ENCODE results near the gene ASAP2.

Gene ASAP2

GRCh38 chr2:9268301-9269080 is 61.9 kb downstream of the ASAP2 start:
- no peaks in the 10 kb centered on the region for H3K9me3 ChIP-seq (ENCODE audit: control insufficient read depth in 2 of 2, low read length in 2 of 2)
- no peaks in the 10 kb centered on the region for H3K36me3 ChIP-seq (ENCODE audit: control insufficient read depth in 2 of 2, insufficient read depth in 2 of 2, low read length in 2 of 2)
- H3K27ac ChIP-seq (ENCODE audit: low read length), result no peak overlapping the region
- H3K27me3 ChIP-seq (ENCODE audit: control insufficient read depth in 1 of 2, insufficient read depth in 2 of 2, low read length in 2 of 2), result no peaks in the 10 kb centered on the region
- H3K9ac ChIP-seq (ENCODE audit: low read length in 2 of 2), result no peak overlapping the region
- H3K4me3 ChIP-seq (ENCODE audit: low read length in 2 of 2), result no peak overlapping the region
- peaks cover 2% of the 10 kb centered on the region for H3K4me1 ChIP-seq (ENCODE audit: control insufficient read depth, insufficient read depth, low read length)

DNA sequence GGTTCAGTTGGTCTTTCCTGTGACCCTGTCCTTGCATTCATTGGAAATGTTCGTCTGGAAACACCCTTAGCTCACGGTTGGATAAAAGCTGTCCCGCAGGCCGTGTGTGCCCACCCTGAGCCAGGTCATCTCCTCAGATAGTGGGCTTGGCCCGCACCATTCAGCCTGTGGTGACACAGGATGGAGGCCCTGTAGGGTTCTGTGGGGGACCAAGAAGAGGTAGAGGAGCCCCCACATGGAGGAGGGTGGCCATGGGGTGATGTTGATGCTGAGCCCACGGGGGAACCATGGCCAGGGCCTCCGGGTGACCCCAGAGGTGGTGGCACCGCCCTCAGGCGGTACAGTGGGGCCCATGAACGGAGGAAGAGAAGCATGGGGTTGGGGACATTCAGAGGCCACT is 62.7 kb downstream of the ASAP2 start:
- no peak overlapping the region for H3K9ac ChIP-seq (ENCODE audit: low read length in 2 of 2)
- H3K36me3 ChIP-seq (ENCODE audit: control insufficient read depth in 2 of 2, insufficient read depth in 2 of 2, low read length in 2 of 2), result no peaks in the 10 kb centered on the region
- H3K9me3 ChIP-seq (ENCODE audit: control insufficient read depth in 2 of 2, low read length in 2 of 2), result no peaks in the 10 kb centered on the region
- no peak overlapping the region for H3K4me3 ChIP-seq (ENCODE audit: low read length in 2 of 2)
- H3K4me1 ChIP-seq (ENCODE audit: control insufficient read depth, insufficient read depth, low read length), result no peaks in the 10 kb centered on the region
- H3K27me3 ChIP-seq (ENCODE audit: control insufficient read depth in 1 of 2, insufficient read depth in 2 of 2, low read length in 2 of 2), result no peaks in the 10 kb centered on the region
- H3K27ac ChIP-seq (ENCODE audit: low read length), result no peak overlapping the region

GRCh38 chr2:9269695-9270360 is 63.2 kb downstream of the ASAP2 start:
- no peaks in the 10 kb centered on the region for H3K4me1 ChIP-seq (ENCODE audit: control insufficient read depth, insufficient read depth, low read length)

DNA sequence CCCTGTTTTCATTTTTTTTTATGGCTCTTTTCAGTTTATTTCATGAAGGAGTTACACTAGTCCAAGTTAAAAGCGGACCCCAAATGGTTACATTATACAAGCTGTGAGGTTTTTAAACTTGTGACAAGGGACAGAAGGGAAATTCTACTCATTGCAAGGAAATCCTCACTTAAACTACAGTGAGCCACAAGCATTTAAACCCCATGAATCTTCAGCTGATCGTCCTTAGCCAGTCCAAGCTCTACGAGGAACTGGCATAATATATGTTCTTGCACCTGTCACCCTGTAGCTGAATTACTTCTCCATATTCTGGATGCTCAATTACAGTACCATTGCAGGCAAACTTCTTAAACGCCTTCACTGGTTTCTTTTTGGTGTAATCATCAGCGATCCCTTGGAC is 64.5 kb downstream of the ASAP2 start:
- H3K9me3 ChIP-seq (ENCODE audit: control insufficient read depth in 2 of 2, low read length in 2 of 2), result no peaks in the 10 kb centered on the region
- H3K4me3 ChIP-seq (ENCODE audit: low read length in 2 of 2), result no peak overlapping the region
- no peaks in the 10 kb centered on the region for H3K36me3 ChIP-seq (ENCODE audit: control insufficient read depth in 2 of 2, insufficient read depth in 2 of 2, low read length in 2 of 2)
- H3K27ac ChIP-seq (ENCODE audit: low read length), result no peak overlapping the region
- H3K4me1 ChIP-seq (ENCODE audit: control insufficient read depth, insufficient read depth, low read length), result peaks cover 3% of the 10 kb centered on the region
- no peaks in the 10 kb centered on the region for H3K27me3 ChIP-seq (ENCODE audit: control insufficient read depth in 1 of 2, insufficient read depth in 2 of 2, low read length in 2 of 2)
- H3K9ac ChIP-seq (ENCODE audit: low read length in 2 of 2), result no peak overlapping the region

More at GRCh38 chr2:9269695-9270360, 63.2 kb downstream of the ASAP2 start:
- Histone ChIP-seq H3K36me3 (ENCODE audit: control insufficient read depth in 2 of 2, insufficient read depth in 2 of 2, low read length in 2 of 2) (no peaks in the 10 kb centered on the region), H3K27me3 (ENCODE audit: control insufficient read depth in 1 of 2, insufficient read depth in 2 of 2, low read length in 2 of 2) (no peaks in the 10 kb centered on the region), H3K27ac (ENCODE audit: low read length) (no peak overlapping the region), H3K4me3 (ENCODE audit: low read length in 2 of 2) (no peak overlapping the region), H3K9ac (ENCODE audit: low read length in 2 of 2) (no peak overlapping the region), H3K9me3 (ENCODE audit: control insufficient read depth in 2 of 2, low read length in 2 of 2) (no peaks in the 10 kb centered on the region)

DNA sequence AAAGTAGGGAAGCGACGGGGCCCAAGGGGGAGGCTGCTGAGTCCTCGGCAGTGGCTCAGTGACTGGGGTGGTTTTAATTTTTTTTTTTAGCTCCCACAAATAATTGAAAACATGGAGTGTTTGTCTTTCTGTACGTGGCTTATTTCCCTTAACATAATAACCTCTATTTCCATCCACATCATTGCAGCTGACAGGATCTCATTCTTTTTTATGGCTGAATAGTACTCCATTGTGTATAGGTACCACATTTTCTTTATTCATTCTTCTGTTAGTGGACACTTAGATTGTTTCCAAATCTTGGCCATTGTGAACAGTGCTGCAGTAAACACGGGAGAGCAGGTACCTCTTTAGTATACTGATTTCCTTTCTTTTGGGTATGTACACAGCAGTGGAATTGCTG is 65.1 kb downstream of the ASAP2 start:
- no peaks in the 10 kb centered on the region for H3K9me3 ChIP-seq (ENCODE audit: control insufficient read depth in 2 of 2, low read length in 2 of 2)
- no peak overlapping the region for H3K27ac ChIP-seq (ENCODE audit: low read length)
- no peak overlapping the region for H3K9ac ChIP-seq (ENCODE audit: low read length in 2 of 2)
- no peak overlapping the region for H3K4me3 ChIP-seq (ENCODE audit: low read length in 2 of 2)
- no peaks in the 10 kb centered on the region for H3K27me3 ChIP-seq (ENCODE audit: control insufficient read depth in 1 of 2, insufficient read depth in 2 of 2, low read length in 2 of 2)
- no peaks in the 10 kb centered on the region for H3K36me3 ChIP-seq (ENCODE audit: control insufficient read depth in 2 of 2, insufficient read depth in 2 of 2, low read length in 2 of 2)
- H3K4me1 ChIP-seq (ENCODE audit: control insufficient read depth, insufficient read depth, low read length), result peaks cover 3% of the 10 kb centered on the region

- Histone ChIP-seq H3K9me3 (ENCODE audit: control insufficient read depth in 2 of 2, low read length in 2 of 2) (no peaks in the 10 kb centered on the region), H3K27ac (ENCODE audit: low read length) (no peak overlapping the region), H3K4me1 (ENCODE audit: control insufficient read depth, insufficient read depth, low read length) (peaks cover 5% of the 10 kb centered on the region), H3K4me3 (ENCODE audit: low read length in 2 of 2) (no peak overlapping the region), H3K36me3 (ENCODE audit: control insufficient read depth in 2 of 2, insufficient read depth in 2 of 2, low read length in 2 of 2) (no peaks in the 10 kb centered on the region), H3K27me3 (ENCODE audit: control insufficient read depth in 1 of 2, insufficient read depth in 2 of 2, low read length in 2 of 2) (no peaks in the 10 kb centered on the region), H3K9ac (ENCODE audit: low read length in 2 of 2) (no peak overlapping the region)
Measured at GRCh38 chr2:9273486-9274130, 67.0 kb downstream of the ASAP2 start.

- H3K4me3 ChIP-seq (ENCODE audit: low read length in 2 of 2), result no peak overlapping the region
- peaks cover 0 to 3% of the 10 kb centered on the region in 2 donors for H3K36me3 ChIP-seq (ENCODE audit: control insufficient read depth in 2 of 2, insufficient read depth in 2 of 2, low read length in 2 of 2)
- no peak overlapping the region for H3K9ac ChIP-seq (ENCODE audit: low read length in 2 of 2)
- H3K9me3 ChIP-seq (ENCODE audit: control insufficient read depth in 2 of 2, low read length in 2 of 2), result no peaks in the 10 kb centered on the region
- H3K4me1 ChIP-seq (ENCODE audit: control insufficient read depth, insufficient read depth, low read length), result peaks cover 5% of the 10 kb centered on the region
- H3K27me3 ChIP-seq (ENCODE audit: control insufficient read depth in 1 of 2, insufficient read depth in 2 of 2, low read length in 2 of 2), result no peaks in the 10 kb centered on the region
- H3K27ac ChIP-seq (ENCODE audit: low read length), result no peak overlapping the region
Measured at GRCh38 chr2:9274701-9275343, 68.2 kb downstream of the ASAP2 start.

- Histone ChIP-seq H3K27ac (ENCODE audit: low read length) (no peak overlapping the region), H3K9me3 (ENCODE audit: control insufficient read depth in 2 of 2, low read length in 2 of 2) (no peaks in the 10 kb centered on the region), H3K9ac (ENCODE audit: low read length in 2 of 2) (no peak overlapping the region), H3K27me3 (ENCODE audit: control insufficient read depth in 1 of 2, insufficient read depth in 2 of 2, low read length in 2 of 2) (no peaks in the 10 kb centered on the region), H3K4me1 (ENCODE audit: control insufficient read depth, insufficient read depth, low read length) (peaks cover 5% of the 10 kb centered on the region), H3K36me3 (ENCODE audit: control insufficient read depth in 2 of 2, insufficient read depth in 2 of 2, low read length in 2 of 2) (peaks cover 0 to 6% of the 10 kb centered on the region in 2 donors), H3K4me3 (ENCODE audit: low read length in 2 of 2) (no peak overlapping the region)
Measured at GRCh38 chr2:9275399-9275798, 68.8 kb downstream of the ASAP2 start.

DNA sequence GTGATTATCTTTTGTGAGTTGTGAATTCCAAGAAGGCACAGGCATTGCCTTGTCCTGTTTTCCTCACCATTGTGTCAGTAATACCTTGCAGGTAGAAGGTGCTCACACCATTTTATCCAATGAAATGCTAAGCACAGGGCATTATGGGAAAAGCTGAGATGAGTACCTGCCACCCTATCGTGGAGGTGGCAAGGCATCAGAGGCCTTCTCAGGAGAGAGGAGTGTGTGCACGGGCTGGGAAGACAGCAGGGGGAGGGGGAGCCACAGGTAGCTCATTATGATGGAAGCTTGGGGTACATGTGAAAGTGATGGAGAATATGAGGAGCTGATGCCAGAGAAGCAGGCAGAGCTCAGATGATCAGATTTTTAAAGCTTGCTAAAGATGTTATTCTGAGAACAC is 69.5 kb downstream of the ASAP2 start:
- no peak overlapping the region for H3K27ac ChIP-seq (ENCODE audit: low read length)
- H3K9me3 ChIP-seq (ENCODE audit: control insufficient read depth in 2 of 2, low read length in 2 of 2), result no peaks in the 10 kb centered on the region
- peaks cover 0 to 10% of the 10 kb centered on the region in 2 donors for H3K36me3 ChIP-seq (ENCODE audit: control insufficient read depth in 2 of 2, insufficient read depth in 2 of 2, low read length in 2 of 2)
- no peaks in the 10 kb centered on the region for H3K27me3 ChIP-seq (ENCODE audit: control insufficient read depth in 1 of 2, insufficient read depth in 2 of 2, low read length in 2 of 2)
- peaks cover 5% of the 10 kb centered on the region for H3K4me1 ChIP-seq (ENCODE audit: control insufficient read depth, insufficient read depth, low read length)
- H3K9ac ChIP-seq (ENCODE audit: low read length in 2 of 2), result no peak overlapping the region
- no peak overlapping the region for H3K4me3 ChIP-seq (ENCODE audit: low read length in 2 of 2)

GRCh38 chr2:9276901-9277451 is 70.4 kb downstream of the ASAP2 start:
- Histone ChIP-seq H3K9ac (ENCODE audit: low read length in 2 of 2) (no peak overlapping the region), H3K27ac (ENCODE audit: low read length) (no peak overlapping the region)

More at GRCh38 chr2:9276901-9277451, 70.4 kb downstream of the ASAP2 start:
- Histone ChIP-seq H3K4me1 (ENCODE audit: control insufficient read depth, insufficient read depth, low read length) (peaks cover 6% of the 10 kb centered on the region), H3K36me3 (ENCODE audit: control insufficient read depth in 2 of 2, insufficient read depth in 2 of 2, low read length in 2 of 2) (peaks cover 0 to 16% of the 10 kb centered on the region in 2 donors), H3K9me3 (ENCODE audit: control insufficient read depth in 2 of 2, low read length in 2 of 2) (no peaks in the 10 kb centered on the region), H3K27me3 (ENCODE audit: control insufficient read depth in 1 of 2, insufficient read depth in 2 of 2, low read length in 2 of 2) (no peaks in the 10 kb centered on the region), H3K4me3 (ENCODE audit: low read length in 2 of 2) (no peak overlapping the region)

Measured in stomach smooth muscle (tissue), 2 donors.